ENCODE results near the gene SPATA17.

DNA sequence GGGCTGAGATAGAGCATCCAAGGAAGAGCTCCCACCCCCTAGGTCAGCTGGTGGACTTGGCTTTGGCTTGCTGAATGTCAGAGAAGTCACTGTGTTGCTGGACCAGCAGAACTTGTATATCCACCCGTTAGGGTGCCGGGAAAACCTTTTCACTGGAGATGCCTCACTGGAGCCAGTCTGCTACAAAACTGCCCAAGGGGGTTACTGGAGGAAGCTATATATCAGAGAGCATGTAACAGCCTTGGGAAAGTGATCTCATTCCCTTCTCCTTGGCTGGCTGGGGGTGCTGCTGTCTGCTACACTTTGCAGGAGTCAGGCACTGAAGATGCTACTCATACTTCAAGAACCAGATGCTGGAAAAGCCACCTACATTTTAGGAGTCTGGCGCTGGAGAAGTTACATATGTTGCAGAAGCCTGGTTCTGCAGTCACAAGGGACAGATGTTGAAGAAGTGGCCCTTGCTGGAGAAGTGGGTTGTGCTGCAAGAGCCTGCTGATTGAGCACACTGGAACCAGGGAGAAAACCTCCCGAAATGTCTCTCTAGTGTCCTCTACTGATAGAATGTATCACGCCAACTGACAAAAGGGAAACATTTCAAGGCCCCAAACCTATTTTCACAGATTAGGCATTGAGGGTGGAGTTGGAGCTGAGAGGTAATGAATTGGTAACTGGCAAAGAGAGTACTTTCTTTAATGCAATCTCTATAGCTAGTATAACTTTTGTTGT, 250.6 kb downstream of the SPATA17 start:
- TF ChIP-seq, protein P1, sequence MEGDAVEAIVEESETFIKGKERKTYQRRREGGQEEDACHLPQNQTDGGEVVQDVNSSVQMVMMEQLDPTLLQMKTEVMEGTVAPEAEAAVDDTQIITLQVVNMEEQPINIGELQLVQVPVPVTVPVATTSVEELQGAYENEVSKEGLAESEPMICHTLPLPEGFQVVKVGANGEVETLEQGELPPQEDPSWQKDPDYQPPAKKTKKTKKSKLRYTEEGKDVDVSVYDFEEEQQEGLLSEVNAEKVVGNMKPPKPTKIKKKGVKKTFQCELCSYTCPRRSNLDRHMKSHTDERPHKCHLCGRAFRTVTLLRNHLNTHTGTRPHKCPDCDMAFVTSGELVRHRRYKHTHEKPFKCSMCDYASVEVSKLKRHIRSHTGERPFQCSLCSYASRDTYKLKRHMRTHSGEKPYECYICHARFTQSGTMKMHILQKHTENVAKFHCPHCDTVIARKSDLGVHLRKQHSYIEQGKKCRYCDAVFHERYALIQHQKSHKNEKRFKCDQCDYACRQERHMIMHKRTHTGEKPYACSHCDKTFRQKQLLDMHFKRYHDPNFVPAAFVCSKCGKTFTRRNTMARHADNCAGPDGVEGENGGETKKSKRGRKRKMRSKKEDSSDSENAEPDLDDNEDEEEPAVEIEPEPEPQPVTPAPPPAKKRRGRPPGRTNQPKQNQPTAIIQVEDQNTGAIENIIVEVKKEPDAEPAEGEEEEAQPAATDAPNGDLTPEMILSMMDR (IDR thresholded peaks at IDR 0.05), result no peak
- no peak for TF ChIP-seq POLR2A (IDR thresholded peaks at IDR 0.05)
- no peak for TF ChIP-seq POLR2AphosphoS5 (IDR thresholded peaks at IDR 0.05; ENCODE audit: insufficient read depth in 1 of 2, low read depth in 1 of 2)
